Right lobe of liver (tissue), 6 donors: Measurements from ENCODE around the gene DHX29. TPM values are rescaled to one million over a fixed set of nuclear protein-coding genes. Genes with fewer than 3 reads are reported as not detected.

Experiments
- ATAC-seq, 4 donors: fragments of 200-7000 bp; cut with Tn5 transposase; one replicate each; pipeline ENCODE4 v1.9.1; 2020; ENCODE audit warnings: mild to moderate bottlenecking in 4 of 4, moderate library complexity in 4 of 4
- DNase-seq, 3 donors: peaks; one replicate each; pipeline ENCODE4 v3.0.0-alpha.2; 2020
- H3K27ac ChIP-seq, 3 donors: fragments of 200-600 bp; one replicate each; pipeline ENCODE4 v1.8.0; 2022
- H3K27me3 ChIP-seq, 2 donors: fragments of 200-600 bp; one replicate each; pipeline ENCODE4 v1.8.0; 2022
- H3K36me3 ChIP-seq, 4 donors: fragments of 200-600 bp; sonication (generic) in 1 of 4; one replicate each; pipeline versions ENCODE4 v1.5.1 to v1.8.0; 2017 to 2022; ENCODE audit warnings: control low read depth in 1 of 4
- H3K4me1 ChIP-seq, 4 donors: fragments of 200-600 bp; sonication (generic) in 1 of 4; one replicate each; pipeline versions ENCODE4 v1.5.1 to v1.8.0; 2017 to 2022; ENCODE audit warnings: control low read depth in 1 of 4
- H3K4me3 ChIP-seq, 3 donors: fragments of 200-600 bp; one replicate each; pipeline ENCODE4 v1.8.0; 2022
- H3K9me3 ChIP-seq, 4 donors: fragments of 200-600 bp; sonication (generic) in 1 of 4; one replicate each; pipeline versions ENCODE4 v1.5.1 to v1.8.0; 2017 to 2022; ENCODE audit warnings: control low read depth in 1 of 4
- CTCF ChIP-seq, 4 donors: fragments of 200-600 bp in 3 of 4; fragments of 450-650 bp in 1 of 4; IDR thresholded peaks; one replicate each; pipeline versions ENCODE4 v1.5.1 to v1.8.0; 2016 to 2022; ENCODE audit warnings: antibody characterized with exemption in 4 of 4, mild to moderate bottlenecking in 2 of 4
- POLR2A ChIP-seq: fragments of 450-650 bp; IDR thresholded peaks from one replicate; pipeline ENCODE4 v1.6.1; 2017; ENCODE audit warnings: antibody characterized with exemption, mild to moderate bottlenecking
- WGBS: methylation state at CpG from one replicate; pipeline ENCODE4 v1.1.6; 2018; ENCODE audit warnings: low coverage, low lambda C conversion rate; ENCODE audit not compliant: insufficient coverage; ENCODE audit errors: missing lambda C conversion rate; 5-methylcytosine and 5-hydroxymethylcytosine counted together
- intact Hi-C, 2 donors: fragments of 100-400 bp; cut with DNase I; formaldehyde crosslinking; loops; one replicate each; pipeline versions ENCODE4 v1.11.2 to v1.14.1; 2022
- total RNA-seq, 6 experiments: library from RNA; depleted of rRNA in 2 of 6; stranded (reverse); fragments of >200 nt in 2 of 6; fragmentation: NEBNext Ultra II Directional in 3 of 6; extraction: Animal tissue kit (Norgen Biotek cat#: 25700) in 3 of 6; gene quantifications; one replicate each; pipeline versions ENCODE4 v1.1.0 to v1.2.4, GENCODE V29; 2016 to 2023
- donor health status: DM: no; HTN: yes; CAD: no.
- donor health status: DM: no; HTN: no; CAD: no.
- donor health status: DM: no; HTN: no; CAD: no.
- donor health status: DM: no; HTN: yes; CAD: no.
- donor health status: DM: no; HTN: yes; CAD: no.

The DHX29 gene
- total RNA-seq, 6 experiments from 2014 or later, result 10.8 to 18.2 (median 14.7) TPM

DNA sequence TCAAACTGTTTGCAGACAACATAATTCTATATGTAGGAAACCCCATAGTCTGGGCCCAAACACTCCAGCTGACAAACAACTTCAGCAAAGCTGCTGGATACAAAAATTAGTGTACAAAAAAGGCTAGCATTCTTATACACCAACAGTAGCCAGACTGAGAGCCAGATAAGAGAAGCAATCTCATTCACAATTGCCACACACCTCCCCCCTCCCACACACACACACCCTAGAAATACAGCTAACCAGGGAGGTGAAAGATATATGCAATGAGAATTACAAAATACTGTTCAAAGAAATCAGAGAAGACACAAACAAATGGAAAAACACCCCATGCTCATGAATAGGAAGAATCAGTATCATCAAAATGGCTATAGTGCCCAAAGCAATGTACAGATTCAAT is 9.3 kb upstream of the DHX29 start:
- DNase-seq (no peak), ATAC-seq (no peak)
- H3K27ac ChIP-seq, result no peak overlapping the region
- intact Hi-C loops, result no loop called here
- no peaks in the 10 kb centered on the region for H3K9me3 ChIP-seq
- TF ChIP-seq CTCF (IDR thresholded peaks at IDR 0.05) (no peak), POLR2A (no peak)
- peaks cover 0 to 5% (median 0%) of the 10 kb centered on the region in 4 donors for H3K4me1 ChIP-seq
- H3K36me3 ChIP-seq, result no peaks in the 10 kb centered on the region
- no peak overlapping the region for H3K4me3 ChIP-seq
- no peaks in the 10 kb centered on the region for H3K27me3 ChIP-seq

- no peak overlapping the region for H3K4me3 ChIP-seq
- TF ChIP-seq POLR2A, result no peak
- TF ChIP-seq CTCF (IDR thresholded peaks at IDR 0.05), result no peak
- DNase-seq (no peak), ATAC-seq (no peak)
- intact Hi-C loops, result no loop called here
- 93% methylated on average over 2 of the region's 2 CpGs for WGBS
- H3K9me3 ChIP-seq, result no peaks in the 10 kb centered on the region
- no peak overlapping the region for H3K27ac ChIP-seq
- H3K36me3 ChIP-seq, result no peaks in the 10 kb centered on the region
- H3K27me3 ChIP-seq, result no peaks in the 10 kb centered on the region
- H3K4me1 ChIP-seq, result peaks cover 0 to 5% (median 0%) of the 10 kb centered on the region in 4 donors
Observed at GRCh38 chr5:55316289-55316688, 8.8 kb upstream of the DHX29 start.

- intact Hi-C loops, result no loop called here
- TF ChIP-seq CTCF (IDR thresholded peaks at IDR 0.05), result no peak
- no peak for TF ChIP-seq POLR2A
- peak in 1 of 4 donors; percentile 18 for ATAC-seq
Observed at GRCh38 chr5:55313870-55314617, 6.5 kb upstream of the DHX29 start.

DNA sequence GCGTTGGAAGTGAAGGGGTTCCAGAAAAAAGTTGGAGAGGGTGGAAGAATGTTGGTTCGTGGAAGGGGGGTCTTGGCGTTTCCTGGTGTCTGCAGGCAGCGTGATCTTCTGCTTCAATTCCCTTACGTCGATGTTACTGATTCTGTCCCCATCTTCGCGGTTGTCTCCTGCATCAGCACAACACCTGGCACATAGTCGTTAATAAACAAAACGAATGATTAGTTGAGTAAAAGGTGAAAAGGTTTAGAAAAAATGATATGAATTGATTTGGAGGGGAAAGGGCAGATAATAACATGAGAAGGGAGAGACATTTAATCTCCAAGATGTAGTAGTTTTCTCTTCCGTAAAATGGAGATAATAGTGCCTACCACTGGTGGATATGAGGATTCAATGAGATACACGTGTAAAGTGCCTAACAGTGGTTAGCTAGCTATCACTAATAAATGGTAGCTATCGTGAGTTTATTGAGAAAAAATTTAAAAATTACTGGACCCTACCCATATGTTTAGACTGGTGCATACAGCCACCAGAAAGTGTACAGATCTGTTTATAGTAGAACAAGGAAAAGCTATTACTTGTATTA is 851 bp upstream of the DHX29 start:
- ATAC-seq (peak; percentile 17 to 23 (median 20)), DNase-seq (no peak)
- TF ChIP-seq POLR2A (no peak), CTCF (IDR thresholded peaks at IDR 0.05) (peak in 1 of 4 donors; percentile 23)
- Histone ChIP-seq H3K9me3 (no peaks in the 10 kb centered on the region), H3K36me3 (no peaks in the 10 kb centered on the region), H3K4me3 (peak overlapping the region; percentile 86 to 89 (median 88)), H3K4me1 (peaks cover 0 to 48% (median 5%) of the 10 kb centered on the region in 4 donors), H3K27ac (peak overlapping the region; percentile 92 to 97 (median 92)), H3K27me3 (no peaks in the 10 kb centered on the region)
- intact Hi-C loops, result no loop called here
- WGBS, result under 1% methylated on average over 13 of the region's 13 CpGs

More at GRCh38 chr5:55313870-55314617, 6.5 kb upstream of the DHX29 start:
- no peak overlapping the region for H3K4me3 ChIP-seq
- H3K4me1 ChIP-seq, result peaks cover 0 to 16% (median 2%) of the 10 kb centered on the region in 4 donors
- H3K36me3 ChIP-seq, result no peaks in the 10 kb centered on the region
- no peak for DNase-seq
- H3K27me3 ChIP-seq, result no peaks in the 10 kb centered on the region
- H3K9me3 ChIP-seq, result no peaks in the 10 kb centered on the region
- H3K27ac ChIP-seq, result no peak overlapping the region
- 54% methylated on average over 5 of the region's 5 CpGs for WGBS
